Heart left ventricle (tissue), 13 donors: ENCODE results near the gene GOT1.

ENCODE experiments used
- CTCF ChIP-seq, 12 donors: fragments of 200-600 bp; sonication (generic) in 4 of 12; IDR thresholded peaks; one replicate each; pipeline versions ENCODE4 v1.5.0 to v1.8.0; 2018 to 2022; ENCODE audit warnings: antibody characterized with exemption in 12 of 12, mild to moderate bottlenecking in 5 of 12
- POLR2A ChIP-seq, 2 donors: fragments of 450-650 bp; IDR thresholded peaks; one replicate each; pipeline ENCODE4 v1.6.1; 2017; ENCODE audit warnings: antibody characterized with exemption in 2 of 2, mild to moderate bottlenecking in 2 of 2, moderate library complexity in 2 of 2
- donor health status: ischemic (EF 13 %, LVEDD 7.1; RV severe dilation, severe dysfunction).
- donor health status: DM: no; HTN: yes; CAD: no.
- donor health status: DM: no; HTN: no; CAD: no.
- donor health status: ischemic (EF 25% LVEDD 6.9; RV normal size, moderate dysfunction).
- donor health status: ischemic (EF 25% LVEDD 5.7; RV mildly dilated, moderate dysfunction).
- donor health status: ischemic (EF 35%, LVEDD 5.7; RV mildly dilated, moderate dysfunction).
- donor health status: nonischemic (EF 11% LVEDD 7.7; RV severe dilation, severe dysfunction).
- donor health status: DM: yes; HTN: yes; CAD: no.
- donor health status: PGD.
- donor health status: ischemic (EF 29% LVEDD 5.4; RV normal size, mild dysfunction).
- donor health status: nonischemic (EF 23%, LVEDD 6.1; RV moderate dilation, normal function).

- no peak for TF ChIP-seq CTCF (IDR thresholded peaks at IDR 0.05)
- TF ChIP-seq POLR2A (IDR thresholded peaks at IDR 0.05): no peak
Observed at GRCh38 chr10:99450156-99450555, 19.7 kb upstream of the GOT1 start.
